GM23338 (cell line): ENCODE measurements around the gene PEPD. TPM values are rescaled to one million over a fixed set of nuclear protein-coding genes. Genes with fewer than 3 reads are reported as not detected.

ENCODE experiments used
- ATAC-seq: fragments of 200-7000 bp; cut with Tn5 transposase; 3 replicates; pipeline ENCODE4 v1.9.1; 2020
- DNase-seq: peaks from one replicate; pipeline ENCODE4 v3.0.0-alpha.2; 2015; ENCODE audit warnings: low spot score
- H2AFZ ChIP-seq: fragments of 200-600 bp; sonication (generic); 2 replicates; pipeline ENCODE4 v1.8.0; 2016; ENCODE audit warnings: antibody characterized with exemption, mild to moderate bottlenecking, moderate library complexity
- H3F3A ChIP-seq: fragments of 200-600 bp; sonication (generic); replicated peaks from 2 replicates; pipeline ENCODE4 v1.8.0; 2017; ENCODE audit warnings: antibody characterized with exemption, mixed run types, low read depth
- H3K27ac ChIP-seq: fragments of 200-600 bp; sonication (generic); 2 replicates; pipeline ENCODE4 v1.6.1; 2016; ENCODE audit warnings: low read depth
- H3K27me3 ChIP-seq: fragments of 200-600 bp; sonication (generic); 2 replicates; pipeline ENCODE4 v1.8.0; 2016; ENCODE audit warnings: mild to moderate bottlenecking, mixed run types, moderate library complexity; ENCODE audit not compliant: insufficient read depth
- H3K36me3 ChIP-seq: fragments of 200-600 bp; sonication (generic); 2 replicates; pipeline ENCODE4 v1.8.0; 2016; ENCODE audit warnings: mild to moderate bottlenecking; ENCODE audit not compliant: insufficient read depth
- H3K4me1 ChIP-seq: fragments of 200-600 bp; sonication (generic); 2 replicates; pipeline ENCODE4 v1.8.0; 2016; ENCODE audit warnings: mild to moderate bottlenecking, moderate library complexity; ENCODE audit not compliant: insufficient read depth
- H3K4me2 ChIP-seq: fragments of 200-600 bp; sonication (generic); 2 replicates; pipeline ENCODE4 v1.7.1; 2017; ENCODE audit warnings: mixed run types
- H3K4me3 ChIP-seq: fragments of 200-600 bp; sonication (generic); 2 replicates; pipeline ENCODE4 v1.6.1; 2016; ENCODE audit warnings: mixed run types
- H3K79me2 ChIP-seq: fragments of 200-600 bp; sonication (generic); replicated peaks from 2 replicates; pipeline ENCODE4 v1.8.0; 2017; ENCODE audit warnings: mild to moderate bottlenecking; ENCODE audit not compliant: insufficient read depth
- H3K9me2 ChIP-seq: fragments of 200-600 bp; sonication (generic); 2 replicates; pipeline ENCODE4 v1.8.0; 2017; ENCODE audit not compliant: insufficient read depth
- H4K20me1 ChIP-seq: fragments of 200-600 bp; sonication (generic); replicated peaks from 2 replicates; pipeline ENCODE4 v1.8.0; 2017; ENCODE audit warnings: mild to moderate bottlenecking; ENCODE audit not compliant: insufficient read depth
- H3K27ac Mint-ChIP-seq: 2 replicates; pipeline ENCODE4 v1.8.0; 2020; ENCODE audit warnings: inconsistent platforms, mild to moderate bottlenecking, moderate library complexity, mixed read lengths
- H3K27me3 Mint-ChIP-seq: 3 replicates; pipeline ENCODE4 v1.8.0; 2022; ENCODE audit warnings: low read depth, mild to moderate bottlenecking, moderate library complexity, mixed read lengths, inconsistent platforms; ENCODE audit not compliant: insufficient read depth, poor library complexity
- H3K36me3 Mint-ChIP-seq: 3 replicates; pipeline ENCODE4 v1.8.0; 2021; ENCODE audit warnings: low read depth, mild to moderate bottlenecking, inconsistent platforms, moderate library complexity, mixed read lengths
- H3K4me1 Mint-ChIP-seq: 3 replicates; pipeline ENCODE4 v1.8.0; 2020; ENCODE audit warnings: mild to moderate bottlenecking, inconsistent platforms, mixed read lengths
- H3K4me3 Mint-ChIP-seq: 3 replicates; pipeline ENCODE4 v1.8.0; 2021; ENCODE audit warnings: moderate library complexity, mild to moderate bottlenecking, inconsistent platforms, mixed read lengths
- H3K9me3 Mint-ChIP-seq: 3 replicates; pipeline ENCODE4 v1.8.0; 2020; ENCODE audit warnings: moderate library complexity, mild to moderate bottlenecking, inconsistent platforms, mixed read lengths
- CREB1 ChIP-seq: fragments of 250-450 bp; sonication (Bioruptor Pico); IDR thresholded peaks from 2 replicates; pipeline ENCODE4 v1.5.0; 2020; ENCODE audit warnings: low read depth, mild to moderate bottlenecking, moderate library complexity
- EZH2phosphoT487 ChIP-seq: fragments of 200-600 bp; sonication (generic); IDR thresholded peaks from one replicate; pipeline ENCODE4 v1.8.1; 2018; ENCODE audit warnings: antibody characterized with exemption; ENCODE audit not compliant: unreplicated experiment
- JUNB ChIP-seq: IDR thresholded peaks from one replicate; pipeline ENCODE4 v1.6.1; 2016; ENCODE audit warnings: antibody characterized with exemption; ENCODE audit not compliant: unreplicated experiment
- NANOG ChIP-seq: IDR thresholded peaks from 2 replicates; pipeline ENCODE4 v1.6.1; 2016; ENCODE audit warnings: antibody characterized with exemption, borderline replicate concordance
- STAT1 ChIP-seq: IDR thresholded peaks from one replicate; pipeline ENCODE4 v1.6.1; 2016; ENCODE audit warnings: antibody characterized with exemption; ENCODE audit not compliant: unreplicated experiment
- ZNF331 ChIP-seq: fragments of 250-450 bp; sonication (Bioruptor Pico); IDR thresholded peaks from 2 replicates; pipeline ENCODE4 v1.5.0; 2020; ENCODE audit warnings: low read depth, mild to moderate bottlenecking, moderate library complexity
- polyA plus RNA-seq: library from polyadenylated mRNA; unstranded; fragments of >200 nt; fragmentation: Nextera tagmentation; extraction: Ambion mirVana; gene quantifications from 2 replicates; pipeline ENCODE4 v1.2.1, GENCODE V29; 2016
- total RNA-seq: library from RNA; depleted of rRNA; stranded (reverse); fragments of >200 nt; shearing (Covaris generic); gene quantifications from 2 replicates; pipeline ENCODE4 v1.2.3, GENCODE V29; 2014
- TF ChIP-seq, protein P1 (sequence below): IDR thresholded peaks from 2 replicates; pipeline ENCODE4 v1.6.1; 2016; ENCODE audit warnings: antibody characterized with exemption
- TF ChIP-seq, protein P2 (sequence below): fragments of 250-450 bp; sonication (Bioruptor Pico); IDR thresholded peaks from 2 replicates; pipeline ENCODE4 v1.5.0; 2020; ENCODE audit warnings: mild to moderate bottlenecking, moderate library complexity

Gene PEPD
- total and polyA plus RNA-seq, 2 experiments from 2014 or later: 81.7 to 89.2 TPM

DNA sequence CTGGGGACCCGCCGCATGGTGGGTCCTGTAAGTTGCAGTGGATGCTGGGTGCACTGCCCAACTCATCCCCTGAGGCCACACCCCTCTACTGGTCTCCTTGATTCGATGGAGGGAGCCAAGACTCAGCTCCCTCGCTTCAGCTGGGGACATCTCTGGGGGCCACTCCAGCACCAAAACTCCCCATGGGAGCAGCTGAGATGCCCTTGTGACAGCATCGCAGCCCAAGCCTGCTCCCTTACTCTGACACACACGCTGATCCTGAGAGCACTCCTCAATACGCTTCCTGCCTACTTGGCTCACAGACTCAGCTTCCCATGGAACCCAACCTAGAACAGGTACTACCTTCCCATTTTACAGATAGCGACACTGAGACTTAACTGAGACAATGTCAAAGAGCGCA lies 56.2 kb downstream of the PEPD start:
- H3K79me2 ChIP-seq: no peaks in the 10 kb centered on the region
- Mint-ChIP-seq H3K36me3 (peaks cover 6% of the 10 kb centered on the region; the same call in 1 of the 3 replicates), H3K27ac (no peak overlapping the region), H3K4me1 (peaks cover 4% of the 10 kb centered on the region; the same call in 1 of the 3 replicates), H3K4me3 (no peak overlapping the region), H3K9me3 (no peaks in the 10 kb centered on the region), H3K27me3 (peaks cover 1% of the 10 kb centered on the region)
- no peaks in the 10 kb centered on the region for H3K27me3 ChIP-seq
- no peak for TF ChIP-seq STAT1
- no peak overlapping the region for H3K4me2 ChIP-seq
- no peaks in the 10 kb centered on the region for H3F3A ChIP-seq
- no peak overlapping the region for H3K4me3 ChIP-seq
- ATAC-seq (no peak), DNase-seq (no peak)
- peaks cover 3% of the 10 kb centered on the region for H4K20me1 ChIP-seq
- no peaks in the 10 kb centered on the region for H3K4me1 ChIP-seq
- H3K27ac ChIP-seq: no peak overlapping the region
- H3K36me3 ChIP-seq: no peaks in the 10 kb centered on the region
- H3K9me2 ChIP-seq: no peaks in the 10 kb centered on the region
- no peak overlapping the region for H2AFZ ChIP-seq

DNA sequence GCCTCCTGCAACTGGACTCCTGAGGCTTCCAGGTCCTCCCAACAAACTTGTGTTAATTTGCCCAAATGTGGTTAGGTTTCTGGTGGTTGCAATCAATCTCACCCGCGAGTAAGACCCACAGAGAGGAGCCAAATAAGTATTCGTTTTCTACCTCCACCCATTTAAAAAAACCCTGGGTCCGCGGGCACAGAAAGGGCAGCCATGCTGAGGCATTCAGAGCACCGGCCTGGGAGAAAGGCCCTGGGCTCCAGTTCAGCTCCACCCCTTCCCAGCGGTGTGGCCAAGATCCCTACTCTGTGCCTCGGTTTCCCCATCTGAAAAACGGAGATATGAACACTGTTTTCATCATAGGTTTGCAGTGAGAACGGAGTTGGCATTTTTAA lies 56.9 kb downstream of the PEPD start:
- H3K79me2 ChIP-seq: no peaks in the 10 kb centered on the region
- no peak overlapping the region for H3K4me3 Mint-ChIP-seq
- peaks cover 3% of the 10 kb centered on the region for H4K20me1 ChIP-seq
- no peaks in the 10 kb centered on the region for H3F3A ChIP-seq
- no peak overlapping the region for H2AFZ ChIP-seq
- TF ChIP-seq ZNF331 (CRISPR knock-in tag): no peak
- TF ChIP-seq, protein P1, sequence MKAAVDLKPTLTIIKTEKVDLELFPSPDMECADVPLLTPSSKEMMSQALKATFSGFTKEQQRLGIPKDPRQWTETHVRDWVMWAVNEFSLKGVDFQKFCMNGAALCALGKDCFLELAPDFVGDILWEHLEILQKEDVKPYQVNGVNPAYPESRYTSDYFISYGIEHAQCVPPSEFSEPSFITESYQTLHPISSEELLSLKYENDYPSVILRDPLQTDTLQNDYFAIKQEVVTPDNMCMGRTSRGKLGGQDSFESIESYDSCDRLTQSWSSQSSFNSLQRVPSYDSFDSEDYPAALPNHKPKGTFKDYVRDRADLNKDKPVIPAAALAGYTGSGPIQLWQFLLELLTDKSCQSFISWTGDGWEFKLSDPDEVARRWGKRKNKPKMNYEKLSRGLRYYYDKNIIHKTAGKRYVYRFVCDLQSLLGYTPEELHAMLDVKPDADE: no peak
- no peak for TF ChIP-seq EZH2phosphoT487
- H3K27me3 ChIP-seq: no peaks in the 10 kb centered on the region
- peaks cover 1% of the 10 kb centered on the region for H3K27me3 Mint-ChIP-seq
- no peak overlapping the region for H3K27ac ChIP-seq
- no peak overlapping the region for H3K27ac Mint-ChIP-seq
- H3K36me3 Mint-ChIP-seq: peaks cover 6% of the 10 kb centered on the region; the same call in 1 of the 3 replicates
- no peak overlapping the region for H3K4me2 ChIP-seq
- ATAC-seq (no peak), DNase-seq (no peak)
- H3K4me1 ChIP-seq: no peaks in the 10 kb centered on the region
- H3K9me2 ChIP-seq: no peaks in the 10 kb centered on the region
- H3K36me3 ChIP-seq: no peaks in the 10 kb centered on the region
- H3K9me3 Mint-ChIP-seq: no peaks in the 10 kb centered on the region
- H3K4me3 ChIP-seq: no peak overlapping the region
- peaks cover 3% of the 10 kb centered on the region; the same call in 1 of the 3 replicates for H3K4me1 Mint-ChIP-seq

DNA sequence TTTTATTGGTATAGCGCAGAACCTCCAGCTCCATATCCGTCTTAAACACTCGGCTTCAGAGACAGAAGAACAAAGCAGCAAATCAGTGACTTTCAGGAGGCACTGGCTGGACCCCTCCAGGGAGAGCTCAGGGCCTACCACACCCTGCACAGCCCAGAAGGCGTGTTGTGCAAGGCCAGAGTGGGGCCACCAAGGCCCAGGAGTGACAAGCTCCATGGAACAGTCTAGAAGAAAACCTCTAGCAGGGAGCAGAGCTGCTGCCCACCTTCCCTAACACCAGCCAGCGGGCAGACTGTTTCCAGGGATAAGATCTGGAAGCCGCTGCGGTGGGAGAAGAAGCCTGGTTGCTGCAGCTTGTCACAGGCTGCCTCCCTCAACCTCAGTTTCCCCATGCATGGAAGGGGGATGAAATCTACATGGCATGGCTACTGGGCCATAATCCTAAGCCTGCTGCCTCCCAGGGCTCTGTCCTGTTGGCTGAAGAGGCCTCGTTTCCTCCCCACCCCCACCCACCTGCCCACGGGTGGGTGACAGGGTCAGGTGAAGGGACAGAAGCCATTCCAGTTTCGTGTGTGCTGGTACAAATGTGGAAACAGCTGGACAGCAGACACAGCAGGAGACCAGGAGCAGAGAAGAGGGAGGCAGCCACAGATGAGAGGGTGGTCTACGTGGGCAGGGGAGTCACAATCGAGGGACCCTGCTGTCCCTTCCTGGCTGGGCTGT lies 57.4 kb downstream of the PEPD start:
- Histone ChIP-seq H3K4me1 (no peaks in the 10 kb centered on the region), H3K9me2 (no peaks in the 10 kb centered on the region), H3K79me2 (no peaks in the 10 kb centered on the region), H3K27me3 (no peaks in the 10 kb centered on the region), H3F3A (no peaks in the 10 kb centered on the region), H3K4me3 (no peak overlapping the region), H3K4me2 (no peak overlapping the region), H2AFZ (no peak overlapping the region), H4K20me1 (peaks cover 3% of the 10 kb centered on the region), H3K27ac (no peak overlapping the region), H3K36me3 (no peaks in the 10 kb centered on the region)
- no peaks in the 10 kb centered on the region for H3K9me3 Mint-ChIP-seq
- H3K27ac Mint-ChIP-seq: no peak overlapping the region
- H3K4me3 Mint-ChIP-seq: no peak overlapping the region
- no peaks in the 10 kb centered on the region; the same call in 2 of the 3 replicates for H3K4me1 Mint-ChIP-seq
- H3K36me3 Mint-ChIP-seq: peaks cover 6% of the 10 kb centered on the region; the same call in 1 of the 3 replicates
- H3K27me3 Mint-ChIP-seq: peaks cover 1% of the 10 kb centered on the region
- ATAC-seq: no peak
- no peak for DNase-seq
- TF ChIP-seq, protein P2, sequence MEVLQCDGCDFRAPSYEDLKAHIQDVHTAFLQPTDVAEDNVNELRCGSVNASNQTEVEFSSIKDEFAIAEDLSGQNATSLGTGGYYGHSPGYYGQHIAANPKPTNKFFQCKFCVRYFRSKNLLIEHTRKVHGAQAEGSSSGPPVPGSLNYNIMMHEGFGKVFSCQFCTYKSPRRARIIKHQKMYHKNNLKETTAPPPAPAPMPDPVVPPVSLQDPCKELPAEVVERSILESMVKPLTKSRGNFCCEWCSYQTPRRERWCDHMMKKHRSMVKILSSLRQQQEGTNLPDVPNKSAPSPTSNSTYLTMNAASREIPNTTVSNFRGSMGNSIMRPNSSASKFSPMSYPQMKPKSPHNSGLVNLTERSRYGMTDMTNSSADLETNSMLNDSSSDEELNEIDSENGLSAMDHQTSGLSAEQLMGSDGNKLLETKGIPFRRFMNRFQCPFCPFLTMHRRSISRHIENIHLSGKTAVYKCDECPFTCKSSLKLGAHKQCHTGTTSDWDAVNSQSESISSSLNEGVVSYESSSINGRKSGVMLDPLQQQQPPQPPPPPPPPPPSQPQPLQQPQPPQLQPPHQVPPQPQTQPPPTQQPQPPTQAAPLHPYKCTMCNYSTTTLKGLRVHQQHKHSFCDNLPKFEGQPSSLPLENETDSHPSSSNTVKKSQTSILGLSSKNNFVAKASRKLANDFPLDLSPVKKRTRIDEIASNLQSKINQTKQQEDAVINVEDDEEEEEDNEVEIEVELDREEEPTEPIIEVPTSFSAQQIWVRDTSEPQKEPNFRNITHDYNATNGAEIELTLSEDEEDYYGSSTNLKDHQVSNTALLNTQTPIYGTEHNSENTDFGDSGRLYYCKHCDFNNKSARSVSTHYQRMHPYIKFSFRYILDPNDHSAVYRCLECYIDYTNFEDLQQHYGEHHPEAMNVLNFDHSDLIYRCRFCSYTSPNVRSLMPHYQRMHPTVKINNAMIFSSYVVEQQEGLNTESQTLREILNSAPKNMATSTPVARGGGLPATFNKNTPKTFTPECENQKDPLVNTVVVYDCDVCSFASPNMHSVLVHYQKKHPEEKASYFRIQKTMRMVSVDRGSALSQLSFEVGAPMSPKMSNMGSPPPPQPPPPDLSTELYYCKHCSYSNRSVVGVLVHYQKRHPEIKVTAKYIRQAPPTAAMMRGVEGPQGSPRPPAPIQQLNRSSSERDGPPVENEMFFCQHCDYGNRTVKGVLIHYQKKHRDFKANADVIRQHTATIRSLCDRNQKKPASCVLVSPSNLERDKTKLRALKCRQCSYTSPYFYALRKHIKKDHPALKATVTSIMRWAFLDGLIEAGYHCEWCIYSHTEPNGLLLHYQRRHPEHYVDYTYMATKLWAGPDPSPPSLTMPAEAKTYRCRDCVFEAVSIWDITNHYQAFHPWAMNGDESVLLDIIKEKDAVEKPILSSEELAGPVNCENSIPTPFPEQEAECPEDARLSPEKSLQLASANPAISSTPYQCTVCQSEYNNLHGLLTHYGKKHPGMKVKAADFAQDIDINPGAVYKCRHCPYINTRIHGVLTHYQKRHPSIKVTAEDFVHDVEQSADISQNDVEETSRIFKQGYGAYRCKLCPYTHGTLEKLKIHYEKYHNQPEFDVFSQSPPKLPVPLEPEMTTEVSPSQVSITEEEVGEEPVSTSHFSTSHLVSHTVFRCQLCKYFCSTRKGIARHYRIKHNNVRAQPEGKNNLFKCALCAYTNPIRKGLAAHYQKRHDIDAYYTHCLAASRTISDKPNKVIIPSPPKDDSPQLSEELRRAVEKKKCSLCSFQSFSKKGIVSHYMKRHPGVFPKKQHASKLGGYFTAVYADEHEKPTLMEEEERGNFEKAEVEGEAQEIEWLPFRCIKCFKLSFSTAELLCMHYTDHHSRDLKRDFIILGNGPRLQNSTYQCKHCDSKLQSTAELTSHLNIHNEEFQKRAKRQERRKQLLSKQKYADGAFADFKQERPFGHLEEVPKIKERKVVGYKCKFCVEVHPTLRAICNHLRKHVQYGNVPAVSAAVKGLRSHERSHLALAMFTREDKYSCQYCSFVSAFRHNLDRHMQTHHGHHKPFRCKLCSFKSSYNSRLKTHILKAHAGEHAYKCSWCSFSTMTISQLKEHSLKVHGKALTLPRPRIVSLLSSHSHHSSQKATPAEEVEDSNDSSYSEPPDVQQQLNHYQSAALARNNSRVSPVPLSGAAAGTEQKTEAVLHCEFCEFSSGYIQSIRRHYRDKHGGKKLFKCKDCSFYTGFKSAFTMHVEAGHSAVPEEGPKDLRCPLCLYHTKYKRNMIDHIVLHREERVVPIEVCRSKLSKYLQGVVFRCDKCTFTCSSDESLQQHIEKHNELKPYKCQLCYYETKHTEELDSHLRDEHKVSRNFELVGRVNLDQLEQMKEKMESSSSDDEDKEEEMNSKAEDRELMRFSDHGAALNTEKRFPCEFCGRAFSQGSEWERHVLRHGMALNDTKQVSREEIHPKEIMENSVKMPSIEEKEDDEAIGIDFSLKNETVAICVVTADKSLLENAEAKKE: no peak
- TF ChIP-seq JUNB (no peak), CREB1 (CRISPR knock-in tag) (no peak), NANOG (no peak), ZNF331 (CRISPR knock-in tag) (no peak), EZH2phosphoT487 (no peak)
